HEK293 (cell line): ENCODE results near the gene SMAD1.
A peak's percentile ranks its signal among the peaks of the same experiment; 100 is the strongest.

Experiments used
- CTCF ChIA-PET: fragments of 350-600 bp; formaldehyde crosslinking; extraction: SDS; loops from one replicate; lab custom pipeline; 2021; ENCODE audit warnings: antibody characterized with exemption; lab: Yijun Ruan, JAX
- POLR2A ChIA-PET: fragments of 300-600 bp; formaldehyde crosslinking; extraction: SDS; loops from one replicate; lab custom pipeline; 2020; ENCODE audit warnings: antibody characterized with exemption, inconsistent platforms; lab: Yijun Ruan, JAX
- H3K27ac ChIP-seq: fragments of 200-500 bp; sonication (Bioruptor generic); 2 replicates; pipeline ENCODE4 v1.5.1; 2014; ENCODE audit warnings: low read depth, low read length, control low read depth, inconsistent platforms; ENCODE audit errors: extremely low read depth
- H3K36me3 ChIP-seq, 2 experiments: fragments of 200-500 bp in 1 of 2; sonication (Bioruptor generic) in 1 of 2; 1 replicate in 1 of 2; 2 replicates in 1 of 2; pipeline ENCODE4 v1.5.1; 2014 to 2017; ENCODE audit warnings: inconsistent platforms in 2 of 2, low read length in 2 of 2; ENCODE audit not compliant: control insufficient read depth in 2 of 2, insufficient read depth in 1 of 2
- H3K4me1 ChIP-seq: fragments of 200-500 bp; sonication (Bioruptor generic); 2 replicates; pipeline ENCODE4 v1.5.1; 2014; ENCODE audit warnings: mild to moderate bottlenecking, low read length, inconsistent platforms; ENCODE audit not compliant: control insufficient read depth, insufficient read depth
- H3K4me3 ChIP-seq: 2 replicates; pipeline ENCODE4 v1.5.1; 2011; ENCODE audit warnings: low read depth, mild to moderate bottlenecking, control low read depth, low read length, moderate library complexity
- H3K9me3 ChIP-seq: fragments of 200-500 bp; sonication (Bioruptor generic); 2 replicates; pipeline ENCODE4 v1.5.1; 2014; ENCODE audit warnings: low read depth, low read length, inconsistent platforms; ENCODE audit not compliant: control insufficient read depth, insufficient read depth
- GFI1B ChIP-seq: fragments of 450-650 bp; formaldehyde crosslinking; IDR thresholded peaks from 2 replicates; pipeline ENCODE4 v1.5.1; 2016; ENCODE audit warnings: missing biosample characterization, missing genetic modification characterization
- KLF8 ChIP-seq: fragments of 450-650 bp; formaldehyde crosslinking; IDR thresholded peaks from 2 replicates; pipeline ENCODE4 v1.5.1; 2016; ENCODE audit warnings: missing biosample characterization, missing genetic modification characterization
- MZF1 ChIP-seq: fragments of 450-650 bp; formaldehyde crosslinking; IDR thresholded peaks from 2 replicates; pipeline ENCODE4 v1.5.1; 2017; ENCODE audit warnings: missing biosample characterization, missing genetic modification characterization, borderline replicate concordance
- PRDM1 ChIP-seq: fragments of 450-650 bp; formaldehyde crosslinking; IDR thresholded peaks from 2 replicates; pipeline ENCODE4; 2016; ENCODE audit warnings: missing biosample characterization, missing genetic modification characterization
- PRDM6 ChIP-seq: fragments of 450-650 bp; formaldehyde crosslinking; IDR thresholded peaks from 2 replicates; pipeline ENCODE4 v1.5.1; 2017; ENCODE audit warnings: missing biosample characterization, missing genetic modification characterization
- RBAK ChIP-seq: fragments of 450-650 bp; formaldehyde crosslinking; IDR thresholded peaks from 2 replicates; pipeline ENCODE4 v1.5.1; 2016; ENCODE audit warnings: missing biosample characterization, missing genetic modification characterization
- REPIN1 ChIP-seq: fragments of 450-650 bp; formaldehyde crosslinking; IDR thresholded peaks from 2 replicates; pipeline ENCODE4 v1.5.1; 2017; ENCODE audit warnings: missing biosample characterization, missing genetic modification characterization, low read depth
- ZBTB11 ChIP-seq: fragments of 450-650 bp; formaldehyde crosslinking; conservative IDR thresholded peaks from 2 replicates; pipeline ENCODE4 v1.5.1; 2016; ENCODE audit warnings: low read depth, missing biosample characterization, missing genetic modification characterization
- ZEB2 ChIP-seq: fragments of 450-650 bp; formaldehyde crosslinking; IDR thresholded peaks from 2 replicates; pipeline ENCODE4 v1.5.1; 2016; ENCODE audit warnings: missing biosample characterization, missing genetic modification characterization
- ZNF449 ChIP-seq: fragments of 450-650 bp; formaldehyde crosslinking; IDR thresholded peaks from 2 replicates; pipeline ENCODE4 v1.5.1; 2017; ENCODE audit warnings: missing biosample characterization, mild to moderate bottlenecking, missing genetic modification characterization, moderate library complexity
- ZNF600 ChIP-seq: fragments of 450-650 bp; formaldehyde crosslinking; IDR thresholded peaks from 2 replicates; pipeline ENCODE4 v1.5.1; 2016; ENCODE audit warnings: missing biosample characterization, missing genetic modification characterization
- ZNF610 ChIP-seq: fragments of 450-650 bp; formaldehyde crosslinking; IDR thresholded peaks from 2 replicates; pipeline ENCODE4 v1.5.1; 2016; ENCODE audit warnings: missing biosample characterization, missing genetic modification characterization, borderline replicate concordance
- ZSCAN30 ChIP-seq: fragments of 450-650 bp; IDR thresholded peaks from 2 replicates; pipeline ENCODE4 v1.5.1; 2018; ENCODE audit warnings: missing biosample characterization, mild to moderate bottlenecking, missing genetic modification characterization, moderate library complexity
- TF ChIP-seq, protein P1 (sequence below): fragments of 450-650 bp; formaldehyde crosslinking; IDR thresholded peaks from 2 replicates; pipeline ENCODE4 v1.5.1; 2016; ENCODE audit warnings: missing biosample characterization, missing genetic modification characterization

SMAD1 gene

GRCh38 chr4:145435646-145436045, 46.0 kb upstream of the SMAD1 start:
- no peaks in the 10 kb centered on the region for H3K9me3 ChIP-seq
- POLR2A ChIA-PET: no interaction called here
- no peaks in the 10 kb centered on the region for H3K4me1 ChIP-seq
- H3K27ac ChIP-seq: no peak overlapping the region
- no peaks in the 10 kb centered on the region for H3K36me3 ChIP-seq
- no peak overlapping the region for H3K4me3 ChIP-seq
- CTCF ChIA-PET: no interaction called here
- no peak for TF ChIP-seq PRDM6 (tag by site-specific recombination)
- TF ChIP-seq ZEB2 (tag by site-specific recombination): no peak
- TF ChIP-seq KLF8 (tag by site-specific recombination): no peak
- no peak for TF ChIP-seq ZBTB11 (tag by site-specific recombination)
- no peak for TF ChIP-seq ZNF610
- TF ChIP-seq RBAK (tag by site-specific recombination): no peak
- no peak for TF ChIP-seq MZF1 (tag by site-specific recombination)
- TF ChIP-seq GFI1B (tag by site-specific recombination): no peak
- TF ChIP-seq REPIN1 (tag by site-specific recombination): no peak
- TF ChIP-seq, protein P1, sequence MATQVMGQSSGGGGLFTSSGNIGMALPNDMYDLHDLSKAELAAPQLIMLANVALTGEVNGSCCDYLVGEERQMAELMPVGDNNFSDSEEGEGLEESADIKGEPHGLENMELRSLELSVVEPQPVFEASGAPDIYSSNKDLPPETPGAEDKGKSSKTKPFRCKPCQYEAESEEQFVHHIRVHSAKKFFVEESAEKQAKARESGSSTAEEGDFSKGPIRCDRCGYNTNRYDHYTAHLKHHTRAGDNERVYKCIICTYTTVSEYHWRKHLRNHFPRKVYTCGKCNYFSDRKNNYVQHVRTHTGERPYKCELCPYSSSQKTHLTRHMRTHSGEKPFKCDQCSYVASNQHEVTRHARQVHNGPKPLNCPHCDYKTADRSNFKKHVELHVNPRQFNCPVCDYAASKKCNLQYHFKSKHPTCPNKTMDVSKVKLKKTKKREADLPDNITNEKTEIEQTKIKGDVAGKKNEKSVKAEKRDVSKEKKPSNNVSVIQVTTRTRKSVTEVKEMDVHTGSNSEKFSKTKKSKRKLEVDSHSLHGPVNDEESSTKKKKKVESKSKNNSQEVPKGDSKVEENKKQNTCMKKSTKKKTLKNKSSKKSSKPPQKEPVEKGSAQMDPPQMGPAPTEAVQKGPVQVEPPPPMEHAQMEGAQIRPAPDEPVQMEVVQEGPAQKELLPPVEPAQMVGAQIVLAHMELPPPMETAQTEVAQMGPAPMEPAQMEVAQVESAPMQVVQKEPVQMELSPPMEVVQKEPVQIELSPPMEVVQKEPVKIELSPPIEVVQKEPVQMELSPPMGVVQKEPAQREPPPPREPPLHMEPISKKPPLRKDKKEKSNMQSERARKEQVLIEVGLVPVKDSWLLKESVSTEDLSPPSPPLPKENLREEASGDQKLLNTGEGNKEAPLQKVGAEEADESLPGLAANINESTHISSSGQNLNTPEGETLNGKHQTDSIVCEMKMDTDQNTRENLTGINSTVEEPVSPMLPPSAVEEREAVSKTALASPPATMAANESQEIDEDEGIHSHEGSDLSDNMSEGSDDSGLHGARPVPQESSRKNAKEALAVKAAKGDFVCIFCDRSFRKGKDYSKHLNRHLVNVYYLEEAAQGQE (tag by site-specific recombination): no peak
- no peak for TF ChIP-seq ZNF600 (tag by site-specific recombination)
- no peak for TF ChIP-seq ZSCAN30 (tag by site-specific recombination)
- no peak for TF ChIP-seq PRDM1 (tag by site-specific recombination)
- TF ChIP-seq, all 188 proteins: peak for 0

DNA sequence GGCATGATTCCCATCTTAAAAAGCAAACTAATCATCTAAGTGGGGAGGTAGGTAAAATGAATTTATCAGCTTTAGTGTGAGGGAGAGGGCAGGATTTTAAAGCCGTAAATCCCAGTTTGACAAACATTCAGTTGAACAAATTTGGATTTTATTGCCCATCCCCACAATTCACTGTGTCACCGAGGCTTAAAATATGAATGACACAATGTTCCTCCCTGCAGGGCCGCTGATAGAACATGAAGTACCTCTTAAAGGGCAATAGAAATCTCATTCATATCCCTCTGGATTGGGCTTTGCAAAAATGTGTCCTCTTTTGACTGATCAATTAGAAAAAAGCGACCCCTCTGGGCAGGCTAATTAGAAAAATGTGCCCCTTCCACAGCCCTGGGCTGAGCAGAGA, 45.5 kb upstream of the SMAD1 start:
- Histone ChIP-seq H3K27ac (no peak overlapping the region), H3K4me3 (no peak overlapping the region), H3K4me1 (no peaks in the 10 kb centered on the region), H3K9me3 (no peaks in the 10 kb centered on the region), H3K36me3 (no peaks in the 10 kb centered on the region)
- ChIA-PET CTCF (no interaction called here), POLR2A (no interaction called here)
- TF ChIP-seq PRDM6 (tag by site-specific recombination): peak; percentile 11; the same call in 1 of the 2 replicates
- no peak for TF ChIP-seq ZNF449 (tag by site-specific recombination)
